Subcutaneous preadipocyte (primary cell): ENCODE data around the gene NBPF6. TPM values are rescaled to one million over a fixed set of nuclear protein-coding genes. Genes with fewer than 3 reads are reported as not detected.

Source experiments
- total RNA-seq: library from RNA; depleted of rRNA; stranded (reverse); fragments of >200 nt; gene quantifications from 2 replicates; pipeline ENCODE4 v1.2.3, GENCODE V29; 2012

NBPF6 gene
- total RNA-seq = not detected in 2 replicates

GRCh38 chr1:108450043-108450442 is at the start of gene NBPF6:
TSS of gene NBPF6 (plus strand) at chr1:108450343. CDS start at chr1:108450602, 259 bp downstream.

Other genes starting within 250 kb of the NBPF6 start
- gene SLC25A24, start 250.0 kb upstream of the NBPF6 start, total RNA-seq = 43.4 and 47.5 TPM in 2 replicates
- gene NBPF4, start 206.3 kb upstream of the NBPF6 start, total RNA-seq = not detected in 2 replicates
- 10.7 and 17.8 TPM in 2 replicates for gene EEIG2, start 109.8 kb downstream of the NBPF6 start, total RNA-seq
- 2.0 and 2.6 TPM in 2 replicates for gene HENMT1, start 210.8 kb downstream of the NBPF6 start, total RNA-seq
- gene PRPF38B, start 242.0 kb downstream of the NBPF6 start, total RNA-seq = 12.9 and 20.3 TPM in 2 replicates